Effector memory CD8-positive, alpha-beta T cell (primary cell): ENCODE data around the gene DOCK9.
"Not testable (repeated sequence)": the region's sequence is repeated elsewhere in the genome, so short reads cannot be mapped to it uniquely, and the experiment has no call there.

Experiments used
- ATAC-seq: fragments of 150-1000 bp; cut with Tn5 transposase; replicated peaks from 2 replicates; pipeline ENCODE4 v1.10.0; 2021; ENCODE audit warnings: mild to moderate bottlenecking, moderate library complexity
- DNase-seq, 3 experiments: peaks; one replicate each; pipeline ENCODE4 v3.0.0; 2021
- H3K27ac Mint-ChIP-seq, 2 donors: one replicate each; pipeline ENCODE4 v1.8.0; 2022; ENCODE audit warnings: mild to moderate bottlenecking in 2 of 2, mixed read lengths in 2 of 2, moderate library complexity in 2 of 2
- H3K27me3 Mint-ChIP-seq, 2 donors: one replicate each; pipeline ENCODE4 v1.8.0; 2022; ENCODE audit warnings: mixed read lengths in 2 of 2
- H3K36me3 Mint-ChIP-seq: one replicate; pipeline ENCODE4 v1.8.0; 2022; ENCODE audit warnings: mild to moderate bottlenecking, moderate library complexity, mixed read lengths; ENCODE audit not compliant: insufficient read depth
- H3K4me1 Mint-ChIP-seq, 2 donors: one replicate each; pipeline ENCODE4 v1.8.0; 2022; ENCODE audit warnings: low read depth in 2 of 2, mixed read lengths in 2 of 2
- H3K4me3 Mint-ChIP-seq, 2 donors: one replicate each; pipeline ENCODE4 v1.8.0; 2022; ENCODE audit warnings: mild to moderate bottlenecking in 2 of 2, mixed read lengths in 2 of 2, moderate library complexity in 2 of 2
- H3K9me3 Mint-ChIP-seq, 2 donors: one replicate each; pipeline ENCODE4 v1.8.0; 2022; ENCODE audit warnings: mixed read lengths in 2 of 2

Gene DOCK9

DNA sequence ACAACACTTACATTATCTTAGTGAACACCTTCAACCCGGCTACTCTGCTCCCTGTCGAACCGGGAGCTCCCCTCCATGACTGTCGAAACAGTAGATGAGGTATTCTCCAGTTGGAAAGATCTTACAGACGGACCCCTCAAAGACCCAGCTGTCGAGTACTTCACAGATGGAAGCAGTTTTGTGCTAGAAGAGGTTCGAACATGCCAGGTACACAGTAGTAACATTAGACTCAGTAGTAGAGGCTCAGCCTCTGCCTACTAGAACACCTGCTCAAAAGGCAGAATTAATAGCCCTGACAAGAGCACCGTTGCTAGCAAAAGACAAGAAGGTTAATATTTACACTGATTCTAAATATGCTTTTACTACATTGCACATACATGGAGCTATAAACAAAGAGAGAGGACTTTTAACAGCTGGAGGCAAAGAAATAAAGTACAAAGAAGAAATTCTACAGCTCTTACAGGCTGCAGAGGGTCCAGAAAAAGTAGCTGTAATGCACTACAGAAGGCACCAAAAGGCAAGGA lies 211.8 kb downstream of the DOCK9 start:
- no peak overlapping the region for H3K4me3 Mint-ChIP-seq

DNA sequence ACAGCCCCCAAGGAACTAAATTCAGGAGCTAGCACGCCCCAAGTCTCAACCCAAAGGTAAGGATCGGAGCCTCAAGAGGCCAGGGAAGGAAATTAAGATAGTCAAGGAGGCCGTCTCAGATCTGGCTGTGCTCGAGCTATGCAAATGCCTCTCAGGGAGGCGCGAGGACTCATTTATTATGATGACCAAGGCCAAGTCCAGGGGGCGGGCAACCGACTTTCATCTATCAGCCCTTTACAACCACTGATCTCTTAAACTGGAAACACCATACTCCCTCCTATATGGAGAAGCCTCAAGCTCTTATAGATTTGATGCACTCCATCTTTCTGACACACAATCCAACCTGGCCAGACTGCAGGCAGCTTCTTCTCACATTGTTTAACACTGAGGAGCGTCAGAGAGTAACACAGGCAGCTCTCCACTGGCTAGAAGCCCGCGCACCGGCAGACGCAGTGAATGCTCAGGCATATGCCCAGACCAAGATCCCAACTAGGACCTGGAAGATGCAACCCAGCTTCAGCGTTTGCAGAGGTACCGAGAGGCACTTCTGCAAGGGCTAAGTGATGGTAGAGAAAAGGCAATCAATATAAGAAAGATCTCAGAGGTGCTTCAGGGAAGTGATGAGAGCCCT lies 215.8 kb downstream of the DOCK9 start:
- DNase-seq: no peak
- H3K36me3 Mint-ChIP-seq: no peaks in the 10 kb centered on the region
- H3K27me3 Mint-ChIP-seq: peaks cover 6 to 52% of the 10 kb centered on the region in 2 donors

More for the DNA sequence above, 211.8 kb downstream of the DOCK9 start:
- H3K4me1 Mint-ChIP-seq: no peaks in the 10 kb centered on the region
- H3K9me3 Mint-ChIP-seq: no peaks in the 10 kb centered on the region
- ATAC-seq (no peak), DNase-seq (no peak)
- no peak overlapping the region for H3K27ac Mint-ChIP-seq
- H3K27me3 Mint-ChIP-seq: peaks cover 27 to 60% of the 10 kb centered on the region in 2 donors
- H3K36me3 Mint-ChIP-seq: no peaks in the 10 kb centered on the region

DNA sequence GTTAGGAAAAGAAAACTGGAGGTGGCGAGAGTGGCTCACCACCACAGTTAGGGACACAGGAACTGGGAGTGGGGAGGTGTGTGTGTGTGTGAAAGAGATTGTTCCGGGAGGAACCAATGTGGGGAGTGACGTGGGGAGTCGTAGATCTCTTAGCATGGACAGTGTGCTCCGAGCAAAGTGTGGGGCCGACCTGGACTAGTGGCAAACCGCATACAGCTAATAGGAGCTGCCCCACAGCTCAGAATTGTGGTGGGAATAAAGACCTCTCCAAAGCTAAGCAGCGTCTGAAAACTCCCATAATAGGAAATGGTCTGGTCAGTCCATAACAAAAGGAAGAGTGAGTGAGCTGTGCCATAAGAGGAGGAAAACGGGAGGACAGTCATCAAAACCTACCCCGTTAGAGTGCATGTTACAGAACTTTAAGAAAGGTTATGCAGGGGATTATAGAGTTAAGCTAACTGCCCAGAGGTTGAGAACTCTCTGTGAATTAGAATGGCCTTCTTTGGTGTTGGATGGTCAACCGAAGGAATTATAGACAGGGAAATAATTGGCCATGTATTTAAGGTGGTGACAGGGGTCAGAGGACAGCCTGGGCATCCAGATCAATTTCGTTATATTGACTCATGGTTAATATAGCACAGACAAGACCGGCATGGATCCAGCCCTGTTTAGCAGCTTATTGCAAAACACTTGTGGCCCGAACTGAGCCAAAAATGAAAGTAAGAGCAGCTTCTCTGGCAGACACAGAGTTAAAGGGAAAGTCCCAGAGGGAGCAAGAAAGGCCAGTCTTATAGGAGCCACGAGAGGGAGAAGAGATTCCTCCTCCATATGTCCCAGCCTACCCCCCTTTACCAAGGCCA lies 216.5 kb downstream of the DOCK9 start:
- Mint-ChIP-seq H3K4me1 (no peaks in the 10 kb centered on the region), H3K9me3 (peaks cover 1 to 8% of the 10 kb centered on the region in 2 donors), H3K27me3 (peaks cover 6 to 56% of the 10 kb centered on the region in 2 donors), H3K27ac (no peak overlapping the region), H3K4me3 (peak overlapping the region in 1 of 2 donors; percentile 22), H3K36me3 (no peaks in the 10 kb centered on the region)
- ATAC-seq: no peak
- DNase-seq: no peak

More for the DNA sequence above, 215.8 kb downstream of the DOCK9 start:
- Mint-ChIP-seq H3K4me1 (no peaks in the 10 kb centered on the region), H3K27ac (no peak overlapping the region), H3K4me3 (peak overlapping the region in 1 of 2 donors; percentile 22), H3K9me3 (peaks cover 1 to 8% of the 10 kb centered on the region in 2 donors)
- no peak for ATAC-seq

DNA sequence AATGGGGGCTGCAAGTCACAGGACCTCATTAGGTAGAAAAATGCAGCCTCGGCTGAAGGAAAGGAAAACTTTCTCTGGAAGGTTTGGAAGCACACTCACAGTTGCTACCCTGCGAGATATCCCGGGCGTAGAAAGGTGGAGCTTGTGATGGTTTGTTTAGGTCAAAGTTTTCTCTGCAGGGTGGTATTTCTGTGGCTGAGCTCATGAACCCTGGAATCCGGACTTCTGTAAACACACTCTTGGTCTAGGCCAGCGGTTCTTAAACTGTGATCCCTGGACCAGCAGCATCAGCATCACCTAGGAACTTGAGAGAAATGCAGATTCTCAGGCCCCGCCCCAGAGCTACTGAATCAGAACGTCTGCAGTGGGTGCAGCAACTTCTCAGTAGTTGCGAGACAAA lies 222.1 kb downstream of the DOCK9 start:
- ATAC-seq: no peak
- H3K36me3 Mint-ChIP-seq: no peaks in the 10 kb centered on the region
- no peak overlapping the region for H3K4me3 Mint-ChIP-seq
- peaks cover 36 to 79% of the 10 kb centered on the region in 2 donors for H3K27me3 Mint-ChIP-seq
- DNase-seq: no peak
- no peaks in the 10 kb centered on the region for H3K4me1 Mint-ChIP-seq
- H3K9me3 Mint-ChIP-seq: peaks cover 1 to 5% of the 10 kb centered on the region in 2 donors
- no peak overlapping the region for H3K27ac Mint-ChIP-seq

DNA sequence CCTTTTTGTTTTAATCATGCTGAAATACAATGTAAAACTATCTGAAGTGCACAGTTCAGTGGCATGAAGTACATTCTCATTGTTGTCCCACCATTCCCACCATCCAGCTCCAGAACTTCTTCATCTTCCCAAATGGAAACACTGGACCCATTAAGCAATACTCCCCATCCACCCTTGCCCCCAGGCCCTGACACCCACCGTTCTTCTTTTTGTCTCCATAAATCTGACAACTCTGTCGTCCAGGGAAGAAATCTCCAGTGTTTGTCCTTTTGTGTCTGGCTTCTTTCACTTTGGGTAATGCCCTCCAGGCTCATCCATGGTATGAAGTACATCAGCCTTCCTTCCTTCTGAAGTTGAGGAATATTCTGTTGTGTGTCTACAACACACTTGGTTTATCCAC lies 222.7 kb downstream of the DOCK9 start:
- H3K27ac Mint-ChIP-seq: no peak overlapping the region
- no peaks in the 10 kb centered on the region for H3K9me3 Mint-ChIP-seq
- DNase-seq (no peak), ATAC-seq (no peak)
- H3K27me3 Mint-ChIP-seq: peaks cover 42 to 79% of the 10 kb centered on the region in 2 donors
- no peaks in the 10 kb centered on the region for H3K36me3 Mint-ChIP-seq
- H3K4me3 Mint-ChIP-seq: no peak overlapping the region
- H3K4me1 Mint-ChIP-seq: no peaks in the 10 kb centered on the region

DNA sequence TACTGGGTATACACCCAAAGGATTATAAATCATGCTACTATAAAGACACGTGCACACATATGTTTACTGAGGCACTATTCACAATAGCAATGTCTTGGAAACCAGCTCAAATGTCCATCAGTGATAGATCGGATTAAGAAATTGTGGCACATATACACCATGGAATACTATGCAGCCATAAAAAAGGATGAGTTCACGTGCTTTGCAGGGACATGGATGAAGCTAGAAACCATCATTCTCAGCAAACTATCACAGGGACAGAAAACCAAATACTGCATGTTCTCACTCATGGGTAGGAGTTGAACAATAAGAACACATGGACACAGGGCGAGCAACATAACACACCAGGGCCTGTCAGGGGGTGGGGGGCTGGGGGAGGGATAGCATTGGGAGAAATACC lies 223.4 kb downstream of the DOCK9 start:
- not testable (repeated sequence) for H3K9me3 Mint-ChIP-seq, H3K36me3 Mint-ChIP-seq
- peaks cover 43 to 86% of the 10 kb centered on the region in 2 donors for H3K27me3 Mint-ChIP-seq

DNA sequence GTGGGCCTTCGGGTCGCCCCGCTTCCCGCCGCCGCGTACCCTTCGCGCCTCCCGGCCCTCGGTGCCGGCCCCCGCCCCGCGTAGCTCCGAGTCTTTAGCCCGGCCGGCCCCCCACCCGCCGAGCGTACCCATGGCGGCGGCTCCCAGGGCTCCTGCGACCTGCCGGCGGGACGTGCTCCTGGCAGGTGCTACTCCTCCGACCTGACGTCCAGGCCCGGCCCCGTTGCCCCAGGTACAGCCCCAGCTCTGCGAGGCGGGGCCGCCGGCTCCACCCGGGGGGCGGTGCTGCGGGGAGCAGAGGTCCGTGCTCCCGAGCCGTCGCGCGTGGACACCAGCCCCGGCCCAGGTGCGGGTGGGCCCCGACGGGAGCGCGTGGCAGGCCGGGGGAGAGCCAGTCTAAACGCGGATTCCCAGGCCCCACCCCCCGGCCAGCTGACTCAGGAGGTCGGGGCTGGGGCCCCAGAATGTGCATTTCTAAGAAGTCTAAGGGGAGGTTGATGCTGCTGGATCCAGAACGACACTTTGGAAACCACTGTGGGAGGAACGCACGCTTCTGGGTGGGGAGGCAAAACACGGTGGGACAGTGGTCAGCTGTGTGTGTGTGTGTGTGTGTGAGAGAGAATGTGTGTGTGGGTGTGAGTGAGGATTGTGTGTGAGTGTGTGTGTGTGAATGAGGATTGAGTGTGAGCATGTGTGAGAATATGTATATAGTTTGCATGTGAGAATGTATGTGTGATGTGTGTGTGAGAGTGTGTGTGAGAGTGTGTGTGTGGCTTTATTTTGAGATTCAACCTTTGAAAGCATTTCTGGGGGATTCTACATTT lies 225.2 kb downstream of the DOCK9 start, which contains the start of gene SLC15A1:
TSS of gene SLC15A1 (minus strand) at position 206 of the 824 bp plus-strand sequence. CDS start at position 132, 74 bp downstream.
- ATAC-seq (no peak), DNase-seq (no peak)
- Mint-ChIP-seq H3K4me3 (peak within 1 kb of the TSS in 1 of 2 donors; percentile 17), H3K4me1 (no peaks in the 10 kb centered on the region), H3K9me3 (no peaks in the 10 kb centered on the region), H3K27ac (peak within 1 kb of the TSS in 1 of 2 donors; percentile 6), H3K36me3 (no peaks in the 10 kb centered on the region), H3K27me3 (peaks cover 43 to 97% of the 10 kb centered on the region in 2 donors)

More for the DNA sequence above, 223.4 kb downstream of the DOCK9 start:
- H3K4me3 Mint-ChIP-seq, H3K27ac Mint-ChIP-seq, H3K4me1 Mint-ChIP-seq, ATAC-seq, DNase-seq: not testable (repeated sequence)

DNA sequence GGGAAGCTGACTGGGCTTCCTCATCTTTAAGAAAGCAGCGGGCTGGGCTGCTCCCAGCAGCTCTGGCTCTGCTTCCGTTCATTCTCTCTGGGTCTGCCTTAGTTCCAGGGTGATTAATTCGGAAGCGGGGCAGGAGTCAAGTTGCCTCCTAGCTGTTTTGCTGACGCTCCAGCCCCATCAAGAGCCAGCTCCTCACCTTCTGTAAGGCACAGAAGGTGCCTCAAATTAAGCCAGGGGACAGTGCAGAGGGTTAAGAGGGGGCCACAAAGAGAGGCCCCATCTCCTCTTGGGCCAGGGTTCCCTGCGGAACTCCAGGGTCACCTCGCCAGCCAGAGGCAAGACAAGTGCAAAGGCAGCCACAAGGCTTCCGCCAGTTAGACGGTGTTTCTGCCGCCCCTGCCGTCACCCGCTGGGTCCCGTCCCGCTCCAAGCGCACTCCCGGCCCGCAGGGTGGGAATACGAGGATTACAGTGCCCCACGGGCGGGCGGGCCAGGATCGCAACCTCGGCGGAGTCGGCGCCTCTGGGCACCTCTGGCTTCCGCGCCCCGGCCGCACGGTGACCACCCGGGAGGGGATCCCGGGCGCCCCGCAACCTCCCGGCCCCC lies 225.9 kb downstream of the DOCK9 start:
- Mint-ChIP-seq H3K36me3 (no peaks in the 10 kb centered on the region), H3K9me3 (no peaks in the 10 kb centered on the region), H3K27ac (no peak overlapping the region), H3K4me1 (no peaks in the 10 kb centered on the region), H3K4me3 (peak overlapping the region in 1 of 2 donors; percentile 17), H3K27me3 (peaks cover 46 to 97% of the 10 kb centered on the region in 2 donors)
- DNase-seq (no peak), ATAC-seq (no peak)

DNA sequence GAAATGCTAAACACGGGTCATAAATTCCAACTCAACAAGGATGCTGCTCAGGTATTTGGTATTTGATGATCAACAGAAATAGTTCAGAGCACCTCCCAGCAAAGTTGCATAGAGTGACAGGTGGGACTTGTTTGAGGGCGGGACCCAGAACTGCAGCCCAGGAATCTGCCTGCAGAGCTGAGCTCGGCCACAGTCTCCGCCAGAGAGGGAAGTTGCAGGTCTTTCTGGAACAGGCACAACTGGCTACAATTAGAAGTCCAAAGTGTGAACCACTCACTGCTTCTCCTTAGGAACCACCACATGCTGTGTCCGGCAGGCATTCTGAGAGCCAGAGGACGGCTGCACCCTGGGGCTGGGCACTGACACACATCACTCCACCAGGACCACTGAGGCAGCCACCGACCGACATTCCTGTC lies 226.5 kb downstream of the DOCK9 start:
- Mint-ChIP-seq H3K27me3 (peaks cover 49 to 97% of the 10 kb centered on the region in 2 donors), H3K36me3 (no peaks in the 10 kb centered on the region), H3K4me1 (no peaks in the 10 kb centered on the region), H3K4me3 (no peak overlapping the region), H3K27ac (no peak overlapping the region), H3K9me3 (no peaks in the 10 kb centered on the region)
- DNase-seq: no peak
- no peak for ATAC-seq

DNA sequence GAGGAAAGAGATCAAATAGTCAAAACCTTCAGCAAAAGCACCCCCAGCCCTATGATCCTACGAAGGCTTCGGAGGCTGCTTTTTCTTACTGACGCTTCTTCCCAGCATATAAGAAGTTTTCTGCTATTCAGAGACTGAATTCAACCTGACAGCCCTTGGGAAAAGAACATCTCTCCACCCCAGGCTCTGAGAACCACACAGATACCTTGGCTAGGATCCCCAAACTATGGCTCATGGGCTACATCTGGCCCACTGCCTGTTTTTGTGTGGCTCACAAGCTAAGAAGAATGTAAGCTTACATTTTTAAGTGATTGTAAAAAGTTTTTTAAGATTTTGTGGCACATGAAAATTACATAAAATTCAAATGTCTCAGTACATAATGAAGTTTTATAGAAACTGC lies 228.4 kb downstream of the DOCK9 start:
- Mint-ChIP-seq H3K36me3 (no peaks in the 10 kb centered on the region), H3K4me1 (no peaks in the 10 kb centered on the region), H3K27ac (no peak overlapping the region), H3K9me3 (no peaks in the 10 kb centered on the region), H3K4me3 (no peak overlapping the region), H3K27me3 (peaks cover 38 to 79% of the 10 kb centered on the region in 2 donors)
- ATAC-seq (no peak), DNase-seq (no peak)

DNA sequence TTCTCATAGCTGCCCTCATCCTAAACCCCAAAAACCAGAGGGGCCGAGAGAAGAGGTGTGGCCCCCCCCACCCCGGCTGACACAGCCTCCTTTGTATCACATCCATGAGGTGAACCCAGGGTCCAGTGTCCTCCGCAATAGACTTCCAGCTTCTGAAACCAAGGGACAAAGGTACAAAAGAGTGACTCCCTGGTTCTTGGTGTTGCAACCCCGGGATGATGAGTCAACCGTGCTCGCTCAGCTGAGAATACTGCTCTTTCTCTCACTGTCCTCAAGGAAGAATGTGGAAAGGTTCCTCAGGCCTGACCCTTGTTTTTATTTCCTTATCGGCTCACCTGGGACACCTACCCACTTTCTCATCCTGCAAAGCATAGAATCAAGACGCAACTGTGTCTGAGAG lies 230.9 kb downstream of the DOCK9 start:
- ATAC-seq (no peak), DNase-seq (no peak)
- Mint-ChIP-seq H3K4me1 (no peaks in the 10 kb centered on the region), H3K9me3 (no peaks in the 10 kb centered on the region), H3K27me3 (peaks cover 26 to 63% of the 10 kb centered on the region in 2 donors), H3K27ac (no peak overlapping the region), H3K4me3 (no peak overlapping the region), H3K36me3 (no peaks in the 10 kb centered on the region)
